ENCODE results near the gene TPRG1. TPM values are rescaled to one million over a fixed set of nuclear protein-coding genes. Genes with fewer than 3 reads are reported as not detected.

TPRG1 gene
- total RNA-seq, 1 donor from 2014 or later: 3.3 TPM

DNA sequence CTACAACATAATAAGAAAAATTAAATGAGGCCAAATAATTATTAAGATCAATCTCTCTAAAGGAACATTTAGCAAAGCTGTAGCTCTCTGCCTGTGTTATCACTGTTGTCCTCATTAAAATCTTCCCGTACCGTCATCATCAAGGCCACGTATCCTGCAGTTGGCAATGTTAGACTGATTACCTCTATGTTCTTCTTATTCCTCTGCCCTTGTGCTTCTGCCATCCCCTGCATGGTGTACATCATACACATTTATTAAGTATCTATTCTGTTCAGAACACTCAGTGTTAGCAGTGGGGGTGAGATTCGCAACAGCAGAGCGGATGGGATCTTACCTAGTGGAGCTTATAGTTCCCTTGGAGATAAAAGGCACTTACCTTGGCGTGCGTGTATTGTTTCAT, 12.8 kb downstream of the TPRG1 start:
- H3K27ac Mint-ChIP-seq: no peak overlapping the region
- TF ChIP-seq, protein P1, sequence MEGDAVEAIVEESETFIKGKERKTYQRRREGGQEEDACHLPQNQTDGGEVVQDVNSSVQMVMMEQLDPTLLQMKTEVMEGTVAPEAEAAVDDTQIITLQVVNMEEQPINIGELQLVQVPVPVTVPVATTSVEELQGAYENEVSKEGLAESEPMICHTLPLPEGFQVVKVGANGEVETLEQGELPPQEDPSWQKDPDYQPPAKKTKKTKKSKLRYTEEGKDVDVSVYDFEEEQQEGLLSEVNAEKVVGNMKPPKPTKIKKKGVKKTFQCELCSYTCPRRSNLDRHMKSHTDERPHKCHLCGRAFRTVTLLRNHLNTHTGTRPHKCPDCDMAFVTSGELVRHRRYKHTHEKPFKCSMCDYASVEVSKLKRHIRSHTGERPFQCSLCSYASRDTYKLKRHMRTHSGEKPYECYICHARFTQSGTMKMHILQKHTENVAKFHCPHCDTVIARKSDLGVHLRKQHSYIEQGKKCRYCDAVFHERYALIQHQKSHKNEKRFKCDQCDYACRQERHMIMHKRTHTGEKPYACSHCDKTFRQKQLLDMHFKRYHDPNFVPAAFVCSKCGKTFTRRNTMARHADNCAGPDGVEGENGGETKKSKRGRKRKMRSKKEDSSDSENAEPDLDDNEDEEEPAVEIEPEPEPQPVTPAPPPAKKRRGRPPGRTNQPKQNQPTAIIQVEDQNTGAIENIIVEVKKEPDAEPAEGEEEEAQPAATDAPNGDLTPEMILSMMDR (IDR thresholded peaks at IDR 0.05; ENCODE audit: unreplicated experiment): no peak
- no peak for DNase-seq (ENCODE audit: low spot score in 2 of 2, unreplicated experiment in 2 of 2)
- no peaks in the 10 kb centered on the region for H3K27me3 Mint-ChIP-seq (ENCODE audit: low read depth)
- H3K9me3 Mint-ChIP-seq: peaks cover 23% of the 10 kb centered on the region
- peaks cover 9% of the 10 kb centered on the region for H3K36me3 Mint-ChIP-seq
- H3K4me3 Mint-ChIP-seq: no peak overlapping the region
- H3K4me1 Mint-ChIP-seq: peaks cover 20% of the 10 kb centered on the region

GRCh38 chr3:189186101-189186500, 14.3 kb downstream of the TPRG1 start:
- no peak for DNase-seq (ENCODE audit: low spot score in 2 of 2, unreplicated experiment in 2 of 2)
- no peak overlapping the region for H3K4me3 Mint-ChIP-seq
- peaks cover 7% of the 10 kb centered on the region for H3K36me3 Mint-ChIP-seq
- TF ChIP-seq, protein P1 (IDR thresholded peaks at IDR 0.05; ENCODE audit: unreplicated experiment): no peak
- H3K4me1 Mint-ChIP-seq: peaks cover 26% of the 10 kb centered on the region
- H3K27me3 Mint-ChIP-seq (ENCODE audit: low read depth): no peaks in the 10 kb centered on the region
- no peak overlapping the region for H3K27ac Mint-ChIP-seq
- H3K9me3 Mint-ChIP-seq: peaks cover 16% of the 10 kb centered on the region

- Mint-ChIP-seq H3K4me1 (peaks cover 26% of the 10 kb centered on the region), H3K9me3 (peaks cover 20% of the 10 kb centered on the region), H3K4me3 (no peak overlapping the region), H3K27me3 (ENCODE audit: low read depth) (no peaks in the 10 kb centered on the region), H3K27ac (peak overlapping the region; percentile 86), H3K36me3 (peaks cover 7% of the 10 kb centered on the region)
- no peak for DNase-seq (ENCODE audit: low spot score in 2 of 2, unreplicated experiment in 2 of 2)
- TF ChIP-seq, protein P1 (IDR thresholded peaks at IDR 0.05; ENCODE audit: unreplicated experiment): no peak
These were observed 16.7 kb downstream of the TPRG1 start for GRCh38 chr3:189188466-189188865.

DNA sequence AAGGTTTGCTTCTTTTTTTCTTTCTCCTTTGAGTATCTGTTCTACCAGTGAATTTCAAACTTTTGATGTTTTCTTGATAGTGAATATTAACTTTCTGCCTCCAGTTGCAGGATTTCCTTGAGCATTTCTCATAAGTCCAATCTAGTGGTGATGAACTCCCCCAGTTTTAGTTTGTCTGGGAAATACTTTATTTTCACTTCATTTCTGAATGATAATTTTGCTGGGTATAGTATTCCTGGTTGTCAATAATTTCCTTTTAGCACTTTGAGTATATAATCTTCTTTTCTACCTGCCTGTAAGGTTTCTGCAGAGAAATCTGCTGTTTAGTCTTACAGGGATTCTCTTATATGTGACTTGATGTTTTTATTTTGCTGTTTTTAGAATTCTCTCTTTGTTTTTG, 21.0 kb downstream of the TPRG1 start:
- TF ChIP-seq, protein P1 (IDR thresholded peaks at IDR 0.05; ENCODE audit: unreplicated experiment): no peak
- Mint-ChIP-seq H3K4me1 (peaks cover 19% of the 10 kb centered on the region), H3K36me3 (peaks cover 16% of the 10 kb centered on the region), H3K27ac (no peak overlapping the region), H3K4me3 (no peak overlapping the region), H3K9me3 (peaks cover 45% of the 10 kb centered on the region), H3K27me3 (ENCODE audit: low read depth) (no peaks in the 10 kb centered on the region)
- no peak for DNase-seq (ENCODE audit: low spot score in 2 of 2, unreplicated experiment in 2 of 2)

GRCh38 chr3:189195302-189195701, 23.5 kb downstream of the TPRG1 start:
- TF ChIP-seq, protein P1 (IDR thresholded peaks at IDR 0.05; ENCODE audit: unreplicated experiment): no peak
- Mint-ChIP-seq H3K9me3 (peaks cover 51% of the 10 kb centered on the region), H3K27me3 (ENCODE audit: low read depth) (no peaks in the 10 kb centered on the region), H3K36me3 (peaks cover 16% of the 10 kb centered on the region), H3K27ac (no peak overlapping the region), H3K4me3 (no peak overlapping the region), H3K4me1 (peaks cover 4% of the 10 kb centered on the region)
- DNase-seq (ENCODE audit: low spot score in 2 of 2, unreplicated experiment in 2 of 2): no peak

DNA sequence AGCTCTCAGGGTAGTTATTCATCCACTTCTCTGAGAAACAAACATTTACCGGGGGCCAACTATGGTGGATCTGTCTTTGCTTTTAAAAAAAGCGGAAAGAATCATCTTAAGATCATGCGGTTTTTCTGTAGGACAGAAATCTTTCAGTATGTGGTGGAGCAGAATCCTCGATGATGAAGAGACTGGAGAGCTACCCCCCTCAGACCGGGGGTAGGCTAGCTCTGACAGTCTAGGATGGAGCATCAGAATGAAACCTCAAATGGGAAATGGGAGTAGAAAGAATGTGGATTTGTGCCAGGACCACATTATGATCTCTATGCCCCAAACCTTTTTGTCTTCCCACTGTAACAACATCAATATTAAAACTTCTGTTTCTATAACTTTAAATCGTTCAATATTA, 30.3 kb downstream of the TPRG1 start:
- TF ChIP-seq, protein P1 (IDR thresholded peaks at IDR 0.05; ENCODE audit: unreplicated experiment): no peak
- H3K27me3 Mint-ChIP-seq (ENCODE audit: low read depth): no peaks in the 10 kb centered on the region
- H3K36me3 Mint-ChIP-seq: no peaks in the 10 kb centered on the region
- no peak for DNase-seq (ENCODE audit: low spot score in 2 of 2, unreplicated experiment in 2 of 2)
- H3K4me3 Mint-ChIP-seq: no peak overlapping the region
- H3K27ac Mint-ChIP-seq: no peak overlapping the region
- H3K9me3 Mint-ChIP-seq: peaks cover 10% of the 10 kb centered on the region
- H3K4me1 Mint-ChIP-seq: peaks cover 9% of the 10 kb centered on the region
